GM23338 (cell line): ENCODE data around the gene POLDIP3. TPM values are rescaled to one million over a fixed set of nuclear protein-coding genes. Genes with fewer than 3 reads are reported as not detected.

ENCODE experiments used
- ATAC-seq: fragments of 200-7000 bp; cut with Tn5 transposase; 3 replicates; pipeline ENCODE4 v1.9.1; 2020
- DNase-seq: peaks from one replicate; pipeline ENCODE4 v3.0.0-alpha.2; 2015; ENCODE audit warnings: low spot score
- H2AFZ ChIP-seq: fragments of 200-600 bp; sonication (generic); 2 replicates; pipeline ENCODE4 v1.8.0; 2016; ENCODE audit warnings: antibody characterized with exemption, mild to moderate bottlenecking, moderate library complexity
- H3F3A ChIP-seq: fragments of 200-600 bp; sonication (generic); replicated peaks from 2 replicates; pipeline ENCODE4 v1.8.0; 2017; ENCODE audit warnings: antibody characterized with exemption, mixed run types, low read depth
- H3K27ac ChIP-seq: fragments of 200-600 bp; sonication (generic); 2 replicates; pipeline ENCODE4 v1.6.1; 2016; ENCODE audit warnings: low read depth
- H3K27me3 ChIP-seq: fragments of 200-600 bp; sonication (generic); 2 replicates; pipeline ENCODE4 v1.8.0; 2016; ENCODE audit warnings: mild to moderate bottlenecking, mixed run types, moderate library complexity; ENCODE audit not compliant: insufficient read depth
- H3K36me3 ChIP-seq: fragments of 200-600 bp; sonication (generic); 2 replicates; pipeline ENCODE4 v1.8.0; 2016; ENCODE audit warnings: mild to moderate bottlenecking; ENCODE audit not compliant: insufficient read depth
- H3K4me1 ChIP-seq: fragments of 200-600 bp; sonication (generic); 2 replicates; pipeline ENCODE4 v1.8.0; 2016; ENCODE audit warnings: mild to moderate bottlenecking, moderate library complexity; ENCODE audit not compliant: insufficient read depth
- H3K4me2 ChIP-seq: fragments of 200-600 bp; sonication (generic); 2 replicates; pipeline ENCODE4 v1.7.1; 2017; ENCODE audit warnings: mixed run types
- H3K4me3 ChIP-seq: fragments of 200-600 bp; sonication (generic); 2 replicates; pipeline ENCODE4 v1.6.1; 2016; ENCODE audit warnings: mixed run types
- H3K79me2 ChIP-seq: fragments of 200-600 bp; sonication (generic); replicated peaks from 2 replicates; pipeline ENCODE4 v1.8.0; 2017; ENCODE audit warnings: mild to moderate bottlenecking; ENCODE audit not compliant: insufficient read depth
- H3K9me2 ChIP-seq: fragments of 200-600 bp; sonication (generic); 2 replicates; pipeline ENCODE4 v1.8.0; 2017; ENCODE audit not compliant: insufficient read depth
- H4K20me1 ChIP-seq: fragments of 200-600 bp; sonication (generic); replicated peaks from 2 replicates; pipeline ENCODE4 v1.8.0; 2017; ENCODE audit warnings: mild to moderate bottlenecking; ENCODE audit not compliant: insufficient read depth
- H3K27ac Mint-ChIP-seq: 2 replicates; pipeline ENCODE4 v1.8.0; 2020; ENCODE audit warnings: inconsistent platforms, mild to moderate bottlenecking, moderate library complexity, mixed read lengths
- H3K27me3 Mint-ChIP-seq: 3 replicates; pipeline ENCODE4 v1.8.0; 2022; ENCODE audit warnings: low read depth, mild to moderate bottlenecking, moderate library complexity, mixed read lengths, inconsistent platforms; ENCODE audit not compliant: insufficient read depth, poor library complexity
- H3K36me3 Mint-ChIP-seq: 3 replicates; pipeline ENCODE4 v1.8.0; 2021; ENCODE audit warnings: low read depth, mild to moderate bottlenecking, inconsistent platforms, moderate library complexity, mixed read lengths
- H3K4me1 Mint-ChIP-seq: 3 replicates; pipeline ENCODE4 v1.8.0; 2020; ENCODE audit warnings: mild to moderate bottlenecking, inconsistent platforms, mixed read lengths
- H3K4me3 Mint-ChIP-seq: 3 replicates; pipeline ENCODE4 v1.8.0; 2021; ENCODE audit warnings: moderate library complexity, mild to moderate bottlenecking, inconsistent platforms, mixed read lengths
- H3K9me3 Mint-ChIP-seq: 3 replicates; pipeline ENCODE4 v1.8.0; 2020; ENCODE audit warnings: moderate library complexity, mild to moderate bottlenecking, inconsistent platforms, mixed read lengths
- CREB1 ChIP-seq: fragments of 250-450 bp; sonication (Bioruptor Pico); IDR thresholded peaks from 2 replicates; pipeline ENCODE4 v1.5.0; 2020; ENCODE audit warnings: low read depth, mild to moderate bottlenecking, moderate library complexity
- EZH2phosphoT487 ChIP-seq: fragments of 200-600 bp; sonication (generic); IDR thresholded peaks from one replicate; pipeline ENCODE4 v1.8.1; 2018; ENCODE audit warnings: antibody characterized with exemption; ENCODE audit not compliant: unreplicated experiment
- JUNB ChIP-seq: IDR thresholded peaks from one replicate; pipeline ENCODE4 v1.6.1; 2016; ENCODE audit warnings: antibody characterized with exemption; ENCODE audit not compliant: unreplicated experiment
- NANOG ChIP-seq: IDR thresholded peaks from 2 replicates; pipeline ENCODE4 v1.6.1; 2016; ENCODE audit warnings: antibody characterized with exemption, borderline replicate concordance
- STAT1 ChIP-seq: IDR thresholded peaks from one replicate; pipeline ENCODE4 v1.6.1; 2016; ENCODE audit warnings: antibody characterized with exemption; ENCODE audit not compliant: unreplicated experiment
- polyA plus RNA-seq: library from polyadenylated mRNA; unstranded; fragments of >200 nt; fragmentation: Nextera tagmentation; extraction: Ambion mirVana; gene quantifications from 2 replicates; pipeline ENCODE4 v1.2.1, GENCODE V29; 2016
- total RNA-seq: library from RNA; depleted of rRNA; stranded (reverse); fragments of >200 nt; shearing (Covaris generic); gene quantifications from 2 replicates; pipeline ENCODE4 v1.2.3, GENCODE V29; 2014
- TF ChIP-seq, protein P1 (sequence below): fragments of 250-450 bp; sonication (Bioruptor Pico); IDR thresholded peaks from 2 replicates; pipeline ENCODE4 v1.5.0; 2020; ENCODE audit warnings: mild to moderate bottlenecking, moderate library complexity
- TF ChIP-seq, protein P2 (sequence below): IDR thresholded peaks from 2 replicates; pipeline ENCODE4 v1.6.1; 2016; ENCODE audit warnings: antibody characterized with exemption
- TF ChIP-seq, protein P3 (sequence below): IDR thresholded peaks from one replicate; pipeline ENCODE4 v1.6.1; 2018; ENCODE audit warnings: antibody characterized with exemption; ENCODE audit not compliant: unreplicated experiment

The POLDIP3 gene
- total and polyA plus RNA-seq, 2 experiments from 2014 or later: 38.2 to 54.3 TPM

DNA sequence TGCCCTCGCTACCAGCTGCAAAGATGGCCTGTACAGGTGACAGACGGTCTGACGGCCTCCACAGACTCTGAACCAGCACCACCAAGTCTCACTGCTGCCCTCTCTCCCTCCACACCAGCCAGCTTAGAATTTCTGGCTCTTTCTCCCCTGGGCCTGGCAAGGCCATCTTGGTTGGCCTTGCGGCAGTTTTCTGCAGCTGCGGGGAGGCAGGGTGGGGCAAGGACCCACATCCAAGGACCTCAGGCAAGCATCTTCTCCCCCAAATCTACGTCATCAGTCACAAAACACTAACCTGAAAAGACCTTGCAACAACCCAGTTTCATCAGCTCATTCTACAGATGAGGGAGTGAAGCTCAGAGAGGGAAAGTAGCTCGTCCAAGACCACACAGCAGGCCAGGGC is 11.7 kb upstream of the POLDIP3 start:
- Histone ChIP-seq H3K4me2 (no peak overlapping the region), H3K79me2 (no peaks in the 10 kb centered on the region), H3K36me3 (peaks cover 5% of the 10 kb centered on the region; the same call in 1 of the 2 replicates), H3K27me3 (no peaks in the 10 kb centered on the region), H3K9me2 (no peaks in the 10 kb centered on the region), H4K20me1 (no peaks in the 10 kb centered on the region), H2AFZ (no peak overlapping the region), H3F3A (no peaks in the 10 kb centered on the region), H3K4me1 (no peaks in the 10 kb centered on the region), H3K27ac (no peak overlapping the region), H3K4me3 (no peak overlapping the region)
- ATAC-seq: no peak
- peaks cover 16% of the 10 kb centered on the region for H3K27me3 Mint-ChIP-seq
- no peak overlapping the region for H3K4me3 Mint-ChIP-seq
- peaks cover 3% of the 10 kb centered on the region; the same call in 2 of the 3 replicates for H3K4me1 Mint-ChIP-seq
- no peak overlapping the region for H3K27ac Mint-ChIP-seq
- no peak for TF ChIP-seq EZH2phosphoT487
- TF ChIP-seq JUNB: no peak
- TF ChIP-seq CREB1 (CRISPR knock-in tag): no peak
- TF ChIP-seq, protein P1, sequence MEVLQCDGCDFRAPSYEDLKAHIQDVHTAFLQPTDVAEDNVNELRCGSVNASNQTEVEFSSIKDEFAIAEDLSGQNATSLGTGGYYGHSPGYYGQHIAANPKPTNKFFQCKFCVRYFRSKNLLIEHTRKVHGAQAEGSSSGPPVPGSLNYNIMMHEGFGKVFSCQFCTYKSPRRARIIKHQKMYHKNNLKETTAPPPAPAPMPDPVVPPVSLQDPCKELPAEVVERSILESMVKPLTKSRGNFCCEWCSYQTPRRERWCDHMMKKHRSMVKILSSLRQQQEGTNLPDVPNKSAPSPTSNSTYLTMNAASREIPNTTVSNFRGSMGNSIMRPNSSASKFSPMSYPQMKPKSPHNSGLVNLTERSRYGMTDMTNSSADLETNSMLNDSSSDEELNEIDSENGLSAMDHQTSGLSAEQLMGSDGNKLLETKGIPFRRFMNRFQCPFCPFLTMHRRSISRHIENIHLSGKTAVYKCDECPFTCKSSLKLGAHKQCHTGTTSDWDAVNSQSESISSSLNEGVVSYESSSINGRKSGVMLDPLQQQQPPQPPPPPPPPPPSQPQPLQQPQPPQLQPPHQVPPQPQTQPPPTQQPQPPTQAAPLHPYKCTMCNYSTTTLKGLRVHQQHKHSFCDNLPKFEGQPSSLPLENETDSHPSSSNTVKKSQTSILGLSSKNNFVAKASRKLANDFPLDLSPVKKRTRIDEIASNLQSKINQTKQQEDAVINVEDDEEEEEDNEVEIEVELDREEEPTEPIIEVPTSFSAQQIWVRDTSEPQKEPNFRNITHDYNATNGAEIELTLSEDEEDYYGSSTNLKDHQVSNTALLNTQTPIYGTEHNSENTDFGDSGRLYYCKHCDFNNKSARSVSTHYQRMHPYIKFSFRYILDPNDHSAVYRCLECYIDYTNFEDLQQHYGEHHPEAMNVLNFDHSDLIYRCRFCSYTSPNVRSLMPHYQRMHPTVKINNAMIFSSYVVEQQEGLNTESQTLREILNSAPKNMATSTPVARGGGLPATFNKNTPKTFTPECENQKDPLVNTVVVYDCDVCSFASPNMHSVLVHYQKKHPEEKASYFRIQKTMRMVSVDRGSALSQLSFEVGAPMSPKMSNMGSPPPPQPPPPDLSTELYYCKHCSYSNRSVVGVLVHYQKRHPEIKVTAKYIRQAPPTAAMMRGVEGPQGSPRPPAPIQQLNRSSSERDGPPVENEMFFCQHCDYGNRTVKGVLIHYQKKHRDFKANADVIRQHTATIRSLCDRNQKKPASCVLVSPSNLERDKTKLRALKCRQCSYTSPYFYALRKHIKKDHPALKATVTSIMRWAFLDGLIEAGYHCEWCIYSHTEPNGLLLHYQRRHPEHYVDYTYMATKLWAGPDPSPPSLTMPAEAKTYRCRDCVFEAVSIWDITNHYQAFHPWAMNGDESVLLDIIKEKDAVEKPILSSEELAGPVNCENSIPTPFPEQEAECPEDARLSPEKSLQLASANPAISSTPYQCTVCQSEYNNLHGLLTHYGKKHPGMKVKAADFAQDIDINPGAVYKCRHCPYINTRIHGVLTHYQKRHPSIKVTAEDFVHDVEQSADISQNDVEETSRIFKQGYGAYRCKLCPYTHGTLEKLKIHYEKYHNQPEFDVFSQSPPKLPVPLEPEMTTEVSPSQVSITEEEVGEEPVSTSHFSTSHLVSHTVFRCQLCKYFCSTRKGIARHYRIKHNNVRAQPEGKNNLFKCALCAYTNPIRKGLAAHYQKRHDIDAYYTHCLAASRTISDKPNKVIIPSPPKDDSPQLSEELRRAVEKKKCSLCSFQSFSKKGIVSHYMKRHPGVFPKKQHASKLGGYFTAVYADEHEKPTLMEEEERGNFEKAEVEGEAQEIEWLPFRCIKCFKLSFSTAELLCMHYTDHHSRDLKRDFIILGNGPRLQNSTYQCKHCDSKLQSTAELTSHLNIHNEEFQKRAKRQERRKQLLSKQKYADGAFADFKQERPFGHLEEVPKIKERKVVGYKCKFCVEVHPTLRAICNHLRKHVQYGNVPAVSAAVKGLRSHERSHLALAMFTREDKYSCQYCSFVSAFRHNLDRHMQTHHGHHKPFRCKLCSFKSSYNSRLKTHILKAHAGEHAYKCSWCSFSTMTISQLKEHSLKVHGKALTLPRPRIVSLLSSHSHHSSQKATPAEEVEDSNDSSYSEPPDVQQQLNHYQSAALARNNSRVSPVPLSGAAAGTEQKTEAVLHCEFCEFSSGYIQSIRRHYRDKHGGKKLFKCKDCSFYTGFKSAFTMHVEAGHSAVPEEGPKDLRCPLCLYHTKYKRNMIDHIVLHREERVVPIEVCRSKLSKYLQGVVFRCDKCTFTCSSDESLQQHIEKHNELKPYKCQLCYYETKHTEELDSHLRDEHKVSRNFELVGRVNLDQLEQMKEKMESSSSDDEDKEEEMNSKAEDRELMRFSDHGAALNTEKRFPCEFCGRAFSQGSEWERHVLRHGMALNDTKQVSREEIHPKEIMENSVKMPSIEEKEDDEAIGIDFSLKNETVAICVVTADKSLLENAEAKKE (CRISPR knock-in tag): no peak
- TF ChIP-seq, protein P2, sequence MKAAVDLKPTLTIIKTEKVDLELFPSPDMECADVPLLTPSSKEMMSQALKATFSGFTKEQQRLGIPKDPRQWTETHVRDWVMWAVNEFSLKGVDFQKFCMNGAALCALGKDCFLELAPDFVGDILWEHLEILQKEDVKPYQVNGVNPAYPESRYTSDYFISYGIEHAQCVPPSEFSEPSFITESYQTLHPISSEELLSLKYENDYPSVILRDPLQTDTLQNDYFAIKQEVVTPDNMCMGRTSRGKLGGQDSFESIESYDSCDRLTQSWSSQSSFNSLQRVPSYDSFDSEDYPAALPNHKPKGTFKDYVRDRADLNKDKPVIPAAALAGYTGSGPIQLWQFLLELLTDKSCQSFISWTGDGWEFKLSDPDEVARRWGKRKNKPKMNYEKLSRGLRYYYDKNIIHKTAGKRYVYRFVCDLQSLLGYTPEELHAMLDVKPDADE: no peak
- peaks cover 16% of the 10 kb centered on the region for H3K36me3 Mint-ChIP-seq
- no peaks in the 10 kb centered on the region for H3K9me3 Mint-ChIP-seq
- DNase-seq: no peak

DNA sequence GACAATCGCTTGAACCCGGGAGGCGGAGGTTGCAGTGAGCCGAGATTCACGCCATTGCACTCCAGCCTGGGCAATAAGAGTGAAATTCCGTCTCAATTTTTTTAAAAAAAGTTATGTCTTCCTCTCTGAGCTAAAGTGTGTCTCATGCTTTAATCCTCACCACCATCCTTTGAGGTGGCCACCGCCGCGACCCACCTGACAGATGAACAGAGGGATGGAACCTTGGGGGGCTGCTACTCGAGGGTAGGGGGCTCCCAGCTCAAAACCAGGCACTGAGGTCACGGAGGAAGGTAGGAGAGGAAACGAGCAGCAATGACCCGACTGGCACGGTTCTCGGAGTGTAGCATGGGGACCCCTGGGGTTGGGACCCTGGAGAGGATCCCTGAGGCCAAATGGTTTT is 10.7 kb upstream of the POLDIP3 start:
- Histone ChIP-seq H2AFZ (no peak overlapping the region), H3K4me3 (no peak overlapping the region), H3K36me3 (peaks cover 2% of the 10 kb centered on the region; the same call in 1 of the 2 replicates), H3K4me2 (no peak overlapping the region), H3K9me2 (no peaks in the 10 kb centered on the region), H3K27me3 (no peaks in the 10 kb centered on the region), H3K79me2 (no peaks in the 10 kb centered on the region), H4K20me1 (0 out of 2 replicates have a peak, but pooled peaks cover 8% of the 10 kb centered on the region), H3K4me1 (no peaks in the 10 kb centered on the region), H3K27ac (no peak overlapping the region), H3F3A (no peaks in the 10 kb centered on the region)
- ATAC-seq: no peak
- Mint-ChIP-seq H3K27ac (no peak overlapping the region), H3K4me3 (no peak overlapping the region), H3K36me3 (peaks cover 16% of the 10 kb centered on the region), H3K27me3 (peaks cover 16% of the 10 kb centered on the region), H3K4me1 (peaks cover 5% of the 10 kb centered on the region; the same call in 2 of the 3 replicates), H3K9me3 (no peaks in the 10 kb centered on the region)
- no peak for DNase-seq
- TF ChIP-seq NANOG (no peak), CREB1 (CRISPR knock-in tag) (no peak), STAT1 (no peak), JUNB (no peak)
- TF ChIP-seq, protein P2: no peak
- TF ChIP-seq, protein P3, sequence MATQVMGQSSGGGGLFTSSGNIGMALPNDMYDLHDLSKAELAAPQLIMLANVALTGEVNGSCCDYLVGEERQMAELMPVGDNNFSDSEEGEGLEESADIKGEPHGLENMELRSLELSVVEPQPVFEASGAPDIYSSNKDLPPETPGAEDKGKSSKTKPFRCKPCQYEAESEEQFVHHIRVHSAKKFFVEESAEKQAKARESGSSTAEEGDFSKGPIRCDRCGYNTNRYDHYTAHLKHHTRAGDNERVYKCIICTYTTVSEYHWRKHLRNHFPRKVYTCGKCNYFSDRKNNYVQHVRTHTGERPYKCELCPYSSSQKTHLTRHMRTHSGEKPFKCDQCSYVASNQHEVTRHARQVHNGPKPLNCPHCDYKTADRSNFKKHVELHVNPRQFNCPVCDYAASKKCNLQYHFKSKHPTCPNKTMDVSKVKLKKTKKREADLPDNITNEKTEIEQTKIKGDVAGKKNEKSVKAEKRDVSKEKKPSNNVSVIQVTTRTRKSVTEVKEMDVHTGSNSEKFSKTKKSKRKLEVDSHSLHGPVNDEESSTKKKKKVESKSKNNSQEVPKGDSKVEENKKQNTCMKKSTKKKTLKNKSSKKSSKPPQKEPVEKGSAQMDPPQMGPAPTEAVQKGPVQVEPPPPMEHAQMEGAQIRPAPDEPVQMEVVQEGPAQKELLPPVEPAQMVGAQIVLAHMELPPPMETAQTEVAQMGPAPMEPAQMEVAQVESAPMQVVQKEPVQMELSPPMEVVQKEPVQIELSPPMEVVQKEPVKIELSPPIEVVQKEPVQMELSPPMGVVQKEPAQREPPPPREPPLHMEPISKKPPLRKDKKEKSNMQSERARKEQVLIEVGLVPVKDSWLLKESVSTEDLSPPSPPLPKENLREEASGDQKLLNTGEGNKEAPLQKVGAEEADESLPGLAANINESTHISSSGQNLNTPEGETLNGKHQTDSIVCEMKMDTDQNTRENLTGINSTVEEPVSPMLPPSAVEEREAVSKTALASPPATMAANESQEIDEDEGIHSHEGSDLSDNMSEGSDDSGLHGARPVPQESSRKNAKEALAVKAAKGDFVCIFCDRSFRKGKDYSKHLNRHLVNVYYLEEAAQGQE: no peak
